ENCODE data around the gene CBR1. TPM values are rescaled to one million over a fixed set of nuclear protein-coding genes. Genes with fewer than 3 reads are reported as not detected.
A peak's percentile ranks its signal among the peaks of the same experiment; 100 is the strongest.

The CBR1 gene
- total and polyA plus RNA-seq, 9 of the 15 experiments (the other 6 are each of a cell fraction or from before 2014, with no cell fraction given) = 2.5 to 33.8 (median 15.1) TPM

DNA sequence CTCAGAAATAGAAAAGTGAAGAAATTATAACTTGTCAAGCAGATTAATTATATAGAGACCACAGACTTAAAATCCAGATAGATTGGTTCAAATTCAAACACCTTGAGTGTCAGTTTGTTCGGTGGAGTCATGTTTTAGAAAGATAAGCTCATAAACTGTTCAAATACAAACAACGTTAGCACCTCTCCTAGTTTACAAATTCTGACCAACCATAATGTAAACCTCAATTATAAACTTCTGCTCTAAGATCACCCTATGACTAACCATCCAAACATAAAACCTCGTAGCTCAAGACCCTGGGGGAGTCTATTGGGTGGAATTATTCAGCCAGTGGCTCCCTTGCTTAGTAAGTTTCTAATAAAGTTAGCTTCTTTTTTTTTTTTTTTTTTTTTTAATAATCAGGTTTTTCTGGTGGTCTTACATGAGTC, 12.4 kb downstream of the CBR1 start:
- no TSS peak for BruUV-seq (replicated peaks)
- in situ Hi-C loops (cut with MboI) = no loop called here
- Histone ChIP-seq H3K9me1 (ENCODE audit: control insufficient read depth, insufficient read depth, low read length) (no peaks in the 10 kb centered on the region), H3K27ac (ENCODE audit: extremely low read depth, low read depth, low read length) (peak overlapping the region; percentile 6; the same call in 1 of the 3 replicates), H3K4me1 (replicated peaks in 1 of 2; ENCODE audit: control insufficient read depth in 2 of 2, insufficient read depth in 2 of 2, low read length in 2 of 2) (peaks cover 7 to 37% of the 10 kb centered on the region in 2 experiments; a peak in 4 of 5 replicates), H3K79me2 (ENCODE audit: control insufficient read depth, insufficient read depth, low read length) (no peaks in the 10 kb centered on the region), H3K9ac (ENCODE audit: insufficient read depth in 1 of 2, low read depth in 2 of 2, low read length in 2 of 2) (no peak overlapping the region), H3K9me3 (replicated peaks; ENCODE audit: control insufficient read depth, insufficient read depth, low read depth, low read length) (peaks cover 3% of the 10 kb centered on the region), H3K4me3 (no peak overlapping the region), H3K27me3 (ENCODE audit: control insufficient read depth in 2 of 2, insufficient read depth in 2 of 2, low read length in 2 of 2) (no peaks in the 10 kb centered on the region), H2AFZ (ENCODE audit: low read depth, low read length) (peak overlapping the region; percentile 49; the same call in 1 of the 2 replicates), H4K20me1 (replicated peaks; ENCODE audit: control insufficient read depth, insufficient read depth, low read length) (no peaks in the 10 kb centered on the region), H3K4me2 (ENCODE audit: insufficient read depth, low read length) (no peak overlapping the region), H3K36me3 (ENCODE audit: control insufficient read depth, insufficient read depth, low read length) (no peaks in the 10 kb centered on the region)
- no peak for FAIRE-seq
- ChIA-PET CTCF (ENCODE audit: low intra/inter-chr PET ratio) (no interaction called here), POLR2A (interaction anchor here (0.7 kb wide), 1 partner anchor 23 kb away, joined by 3 read pairs; the partner anchor contains the start of gene SETD4)
- DNase-seq (ENCODE audit: extremely low read depth in 1 of 4, low spot score in 3 of 4) = peak in 1 of 4 experiments; percentile 35
- no peak for ATAC-seq
- 5% methylated on average over 3 of the region's 3 CpGs for WGBS (ENCODE audit: insufficient coverage, low coverage, missing lambda C conversion rate)
- intact Hi-C loops (cut with micrococcal nuclease) = no loop called here
- TF ChIP-seq RBFOX2 (IDR thresholded peaks at IDR 0.05; ENCODE audit: low read depth, low read length) (no peak), RBM39 (optimal IDR thresholded peaks at IDR 0.05; ENCODE audit: low read depth, low read length) (no peak), XRCC5 (IDR thresholded peaks at IDR 0.05; ENCODE audit: low read depth, low read length) (no peak), ZNF699 (CRISPR knock-in tag; IDR thresholded peaks at IDR 0.05; ENCODE audit: insufficient replicate concordance) (no peak), THRAP3 (IDR thresholded peaks at IDR 0.05; ENCODE audit: borderline replicate concordance) (no peak), MTA1 (IDR thresholded peaks at IDR 0.05; ENCODE audit: borderline replicate concordance) (no peak), POLR2AphosphoS2 (IDR thresholded peaks at IDR 0.05; ENCODE audit: low read length) (no peak), TEAD4 (IDR thresholded peaks at IDR 0.05; ENCODE audit: low read length) (peak; percentile 14; the same call in 1 of the 2 replicates), TEAD4 (CRISPR knock-in tag; IDR thresholded peaks at IDR 0.05; ENCODE audit: borderline replicate concordance) (no peak), STAG1 (CRISPR knock-in tag; IDR thresholded peaks at IDR 0.05; ENCODE audit: borderline replicate concordance) (no peak), C11orf30 (IDR thresholded peaks at IDR 0.05; ENCODE audit: low read depth) (no peak)
- TF ChIP-seq, protein P1, sequence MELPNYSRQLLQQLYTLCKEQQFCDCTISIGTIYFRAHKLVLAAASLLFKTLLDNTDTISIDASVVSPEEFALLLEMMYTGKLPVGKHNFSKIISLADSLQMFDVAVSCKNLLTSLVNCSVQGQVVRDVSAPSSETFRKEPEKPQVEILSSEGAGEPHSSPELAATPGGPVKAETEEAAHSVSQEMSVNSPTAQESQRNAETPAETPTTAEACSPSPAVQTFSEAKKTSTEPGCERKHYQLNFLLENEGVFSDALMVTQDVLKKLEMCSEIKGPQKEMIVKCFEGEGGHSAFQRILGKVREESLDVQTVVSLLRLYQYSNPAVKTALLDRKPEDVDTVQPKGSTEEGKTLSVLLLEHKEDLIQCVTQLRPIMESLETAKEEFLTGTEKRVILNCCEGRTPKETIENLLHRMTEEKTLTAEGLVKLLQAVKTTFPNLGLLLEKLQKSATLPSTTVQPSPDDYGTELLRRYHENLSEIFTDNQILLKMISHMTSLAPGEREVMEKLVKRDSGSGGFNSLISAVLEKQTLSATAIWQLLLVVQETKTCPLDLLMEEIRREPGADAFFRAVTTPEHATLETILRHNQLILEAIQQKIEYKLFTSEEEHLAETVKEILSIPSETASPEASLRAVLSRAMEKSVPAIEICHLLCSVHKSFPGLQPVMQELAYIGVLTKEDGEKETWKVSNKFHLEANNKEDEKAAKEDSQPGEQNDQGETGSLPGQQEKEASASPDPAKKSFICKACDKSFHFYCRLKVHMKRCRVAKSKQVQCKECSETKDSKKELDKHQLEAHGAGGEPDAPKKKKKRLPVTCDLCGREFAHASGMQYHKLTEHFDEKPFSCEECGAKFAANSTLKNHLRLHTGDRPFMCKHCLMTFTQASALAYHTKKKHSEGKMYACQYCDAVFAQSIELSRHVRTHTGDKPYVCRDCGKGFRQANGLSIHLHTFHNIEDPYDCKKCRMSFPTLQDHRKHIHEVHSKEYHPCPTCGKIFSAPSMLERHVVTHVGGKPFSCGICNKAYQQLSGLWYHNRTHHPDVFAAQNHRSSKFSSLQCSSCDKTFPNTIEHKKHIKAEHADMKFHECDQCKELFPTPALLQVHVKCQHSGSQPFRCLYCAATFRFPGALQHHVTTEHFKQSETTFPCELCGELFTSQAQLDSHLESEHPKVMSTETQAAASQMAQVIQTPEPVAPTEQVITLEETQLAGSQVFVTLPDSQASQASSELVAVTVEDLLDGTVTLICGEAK (IDR thresholded peaks at IDR 0.05) = peak; percentile 80
- TF ChIP-seq, protein P1 (CRISPR knock-in tag; IDR thresholded peaks at IDR 0.05) = peak; percentile 66
- TF ChIP-seq, protein P2, sequence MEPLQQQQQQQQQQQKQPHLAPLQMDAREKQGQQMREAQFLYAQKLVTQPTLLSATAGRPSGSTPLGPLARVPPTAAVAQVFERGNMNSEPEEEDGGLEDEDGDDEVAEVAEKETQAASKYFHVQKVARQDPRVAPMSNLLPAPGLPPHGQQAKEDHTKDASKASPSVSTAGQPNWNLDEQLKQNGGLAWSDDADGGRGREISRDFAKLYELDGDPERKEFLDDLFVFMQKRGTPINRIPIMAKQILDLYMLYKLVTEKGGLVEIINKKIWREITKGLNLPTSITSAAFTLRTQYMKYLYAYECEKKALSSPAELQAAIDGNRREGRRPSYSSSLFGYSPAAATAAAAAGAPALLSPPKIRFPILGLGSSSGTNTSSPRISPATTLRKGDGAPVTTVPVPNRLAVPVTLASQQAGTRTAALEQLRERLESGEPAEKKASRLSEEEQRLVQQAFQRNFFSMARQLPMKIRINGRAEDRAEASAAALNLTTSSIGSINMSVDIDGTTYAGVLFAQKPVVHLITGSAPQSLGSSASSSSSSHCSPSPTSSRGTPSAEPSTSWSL (CRISPR knock-in tag; IDR thresholded peaks at IDR 0.05; ENCODE audit: borderline replicate concordance) = no peak

Measured in K562 (cell line).